Lung (tissue), 12 donors: Measurements from ENCODE around the gene PIK3R6. TPM values are rescaled to one million over a fixed set of nuclear protein-coding genes. Genes with fewer than 3 reads are reported as not detected.

Experiments
- ATAC-seq: fragments of 200-7000 bp; cut with Tn5 transposase; one replicate; pipeline ENCODE4 v1.9.1; 2020; ENCODE audit warnings: moderate number of reproducible peaks; ENCODE audit not compliant: insufficient read depth, low FRiP score
- DNase-seq, 3 donors: peaks; one replicate each; pipeline ENCODE4 v3.0.0-alpha.2; 2013 to 2017
- H3K27ac ChIP-seq, 2 donors: one replicate each; pipeline ENCODE4 v1.5.1; 2013; ENCODE audit warnings: mild to moderate bottlenecking in 2 of 2, moderate library complexity in 2 of 2, control low read depth in 1 of 2, inconsistent platforms in 1 of 2, low read depth in 1 of 2, low read length in 1 of 2
- H3K27me3 ChIP-seq, 3 donors: one replicate each; pipeline ENCODE4 v1.5.1; 2013; ENCODE audit warnings: low read length in 2 of 3; ENCODE audit not compliant: control insufficient read depth in 3 of 3, insufficient read depth in 3 of 3
- H3K36me3 ChIP-seq, 4 donors: one replicate each; pipeline ENCODE4 v1.5.1; 2013; ENCODE audit warnings: low read length in 4 of 4, mild to moderate bottlenecking in 1 of 4, moderate library complexity in 1 of 4; ENCODE audit not compliant: control insufficient read depth in 4 of 4, insufficient read depth in 4 of 4
- H3K4me1 ChIP-seq, 5 donors: one replicate each; pipeline ENCODE4 v1.5.1; 2013; ENCODE audit warnings: low read length in 5 of 5, mild to moderate bottlenecking in 2 of 5, moderate library complexity in 1 of 5; ENCODE audit not compliant: control insufficient read depth in 5 of 5, insufficient read depth in 5 of 5
- H3K4me3 ChIP-seq: one replicate; pipeline ENCODE4 v1.5.1; 2013; ENCODE audit warnings: mild to moderate bottlenecking, control low read depth, moderate library complexity
- H3K9ac ChIP-seq, 2 donors: one replicate each; pipeline ENCODE4 v1.5.1; 2013; ENCODE audit warnings: low read length in 2 of 2, control low read depth in 1 of 2; ENCODE audit not compliant: insufficient read depth in 1 of 2
- H3K9me3 ChIP-seq, 4 donors: one replicate each; pipeline ENCODE4 v1.5.1; 2013; ENCODE audit warnings: low read length in 3 of 4, mild to moderate bottlenecking in 1 of 4, moderate library complexity in 1 of 4; ENCODE audit not compliant: control insufficient read depth in 4 of 4, insufficient read depth in 3 of 4
- CTCF ChIP-seq: IDR thresholded peaks from 2 replicates; pipeline ENCODE4 v1.5.1; 2012; ENCODE audit warnings: mild to moderate bottlenecking; ENCODE audit errors: control extremely low read depth, extremely low read depth
- WGBS, 2 donors: extraction: QIAGEN DNeasy Blood & Tissue Kit; methylation state at CpG; one replicate each; pipeline ENCODE4 v1.1.7; 2013; 5-methylcytosine and 5-hydroxymethylcytosine counted together
- polyA plus RNA-seq, 2 donors: library from polyadenylated mRNA; stranded (reverse); fragments of 200-250 nt; gene quantifications; one replicate each; pipeline ENCODE4 v1.2.1, GENCODE V29; 2013
- total RNA-seq, 2 donors: library from RNA; depleted of rRNA in 1 of 2; stranded (reverse); fragments of >200 nt in 1 of 2; gene quantifications; one replicate each; pipeline ENCODE4 v1.2.1, GENCODE V29; 2014 to 2021
- donor health status: control.
- donor health status: control.
- donor health status: Bipolar disorder and iron deficiency.
- donor health status: healthy.
- donor health status: DM: yes; HTN: yes; CAD: no.

Gene PIK3R6
- total and polyA plus RNA-seq, 4 donors, result 0.93 to 3.0 (median 1.5) TPM

DNA sequence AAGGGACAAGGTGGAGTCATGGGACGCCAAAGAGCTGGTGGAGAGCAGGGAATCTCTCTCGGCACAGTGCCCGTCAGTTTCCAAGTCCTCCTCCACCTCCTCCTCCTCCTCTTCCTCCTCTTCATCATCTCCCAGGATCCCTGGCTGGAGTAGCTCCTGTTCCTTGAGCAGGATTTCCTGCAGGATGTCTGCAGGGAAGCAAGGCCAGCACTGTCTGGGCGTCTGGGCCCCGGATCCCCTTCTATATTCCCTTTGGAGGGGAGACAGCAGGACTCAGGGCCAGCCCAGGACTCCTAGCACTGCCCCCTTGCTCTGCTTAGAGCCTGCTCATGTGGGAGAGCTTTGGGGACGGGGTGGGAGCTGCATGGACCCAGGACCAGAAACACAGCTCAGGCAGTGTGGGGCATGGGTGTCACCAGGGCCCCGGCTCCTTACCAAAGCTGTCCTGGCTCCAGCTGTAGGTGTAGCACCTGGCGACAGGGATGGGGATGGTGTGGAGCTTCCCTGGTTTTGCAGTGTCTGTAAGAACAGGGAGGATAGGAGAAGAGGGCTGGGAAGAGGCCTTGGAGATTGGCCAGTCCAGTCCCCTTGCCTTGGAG is 21.3 kb upstream of the PIK3R6 start:
- H3K4me1 ChIP-seq, result peaks cover 0 to 3% (median 0%) of the 10 kb centered on the region in 5 donors
- peaks cover 0 to 8% (median 0%) of the 10 kb centered on the region in 4 donors for H3K9me3 ChIP-seq
- 65 to 69% methylated on average over 8 of the region's 8 CpGs for WGBS, 2 donors
- H3K27me3 ChIP-seq, result peaks cover 0 to 12% (median 2%) of the 10 kb centered on the region in 3 donors
- ATAC-seq (no peak), DNase-seq (no peak)
- H3K4me3 ChIP-seq, result no peak overlapping the region
- no peak overlapping the region for H3K9ac ChIP-seq
- TF ChIP-seq CTCF, result no peak
- peaks cover 0 to 8% (median 0%) of the 10 kb centered on the region in 4 donors for H3K36me3 ChIP-seq
- no peak overlapping the region for H3K27ac ChIP-seq

DNA sequence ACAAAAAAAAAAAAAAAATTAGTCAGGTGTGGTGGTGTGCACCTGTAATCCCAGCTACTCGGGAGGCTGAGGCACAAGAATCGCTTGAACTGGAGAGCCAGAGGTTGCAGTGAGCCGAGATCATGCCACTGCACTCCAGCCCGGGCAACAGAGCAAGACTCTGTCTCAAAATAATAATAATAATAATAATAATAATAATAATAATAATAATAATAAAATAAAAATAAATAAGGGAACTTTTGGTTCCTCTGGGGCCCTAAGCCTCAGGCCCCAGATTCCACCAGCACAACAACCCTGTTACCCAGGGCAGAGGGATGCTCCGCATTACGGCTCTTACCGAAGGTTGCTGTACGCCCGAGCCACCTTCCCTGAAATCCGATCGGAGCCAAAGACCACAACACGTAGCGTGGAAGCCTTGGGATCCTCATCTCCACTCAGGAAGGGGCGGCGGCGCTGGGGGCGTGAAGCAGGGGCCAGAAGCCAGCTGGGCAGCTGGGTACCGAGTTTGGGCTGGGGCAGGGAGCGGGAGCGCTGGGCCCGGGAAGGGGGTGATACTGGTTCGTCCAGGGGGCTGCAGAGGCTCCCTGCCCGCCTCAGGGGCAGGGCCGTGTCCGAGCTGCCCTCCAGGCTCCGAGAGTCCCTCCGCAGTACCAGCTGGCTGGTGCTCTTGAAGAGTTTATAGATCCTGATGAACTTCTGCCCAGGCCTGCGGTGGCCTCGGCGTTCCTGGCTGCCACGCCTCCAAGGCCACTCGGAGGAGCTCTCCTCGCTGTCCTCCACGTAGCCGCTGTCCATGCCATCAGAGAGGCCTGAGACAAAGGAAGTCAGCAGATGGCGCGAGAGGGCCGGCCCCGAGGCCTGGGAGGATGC is 20.6 kb upstream of the PIK3R6 start:
- ATAC-seq (no peak), DNase-seq (peak; percentile 35 to 56 (median 50))
- WGBS, 2 donors, result 73 to 81% methylated on average over 39 of the region's 39 CpGs

GRCh38 chr17:8887301-8887700 is 19.8 kb upstream of the PIK3R6 start:
- H3K36me3 ChIP-seq, result peaks cover 0 to 11% (median 0%) of the 10 kb centered on the region in 4 donors

More for the DNA sequence above, 20.6 kb upstream of the PIK3R6 start:
- Histone ChIP-seq H3K27ac (no peak overlapping the region), H3K36me3 (peaks cover 0 to 11% (median 0%) of the 10 kb centered on the region in 4 donors), H3K9ac (no peak overlapping the region), H3K27me3 (peaks cover 0 to 8% (median 0%) of the 10 kb centered on the region in 3 donors), H3K9me3 (peaks cover 0 to 8% (median 0%) of the 10 kb centered on the region in 4 donors), H3K4me1 (peaks cover 0 to 3% (median 0%) of the 10 kb centered on the region in 5 donors), H3K4me3 (no peak overlapping the region)
- TF ChIP-seq CTCF, result no peak

More at GRCh38 chr17:8887301-8887700, 19.8 kb upstream of the PIK3R6 start:
- Histone ChIP-seq H3K27me3 (peaks cover 0 to 8% (median 0%) of the 10 kb centered on the region in 3 donors), H3K9ac (no peak overlapping the region), H3K9me3 (peaks cover 0 to 8% (median 0%) of the 10 kb centered on the region in 4 donors), H3K27ac (no peak overlapping the region), H3K4me3 (no peak overlapping the region), H3K4me1 (peaks cover 0 to 3% (median 0%) of the 10 kb centered on the region in 5 donors)
- WGBS, 2 donors, result 95 to 99% methylated on average over 11 of the region's 11 CpGs
- TF ChIP-seq CTCF, result no peak
- no peak for ATAC-seq
- DNase-seq, result peak in 1 of 3 donors; percentile 4
